GM19397 (cell line): ENCODE data around the gene ISCA1.
"Not testable (repeated sequence)": the region's sequence is repeated elsewhere in the genome, so short reads cannot be mapped to it uniquely, and the experiment has no call there.

Experiments
- ATAC-seq: cut with Tn5 transposase; IDR thresholded peaks from one replicate; pipeline ENCODE4 v1.9.1; 2021; ENCODE audit warnings: mild to moderate bottlenecking, moderate library complexity; ENCODE audit not compliant: unreplicated experiment

Gene ISCA1

DNA sequence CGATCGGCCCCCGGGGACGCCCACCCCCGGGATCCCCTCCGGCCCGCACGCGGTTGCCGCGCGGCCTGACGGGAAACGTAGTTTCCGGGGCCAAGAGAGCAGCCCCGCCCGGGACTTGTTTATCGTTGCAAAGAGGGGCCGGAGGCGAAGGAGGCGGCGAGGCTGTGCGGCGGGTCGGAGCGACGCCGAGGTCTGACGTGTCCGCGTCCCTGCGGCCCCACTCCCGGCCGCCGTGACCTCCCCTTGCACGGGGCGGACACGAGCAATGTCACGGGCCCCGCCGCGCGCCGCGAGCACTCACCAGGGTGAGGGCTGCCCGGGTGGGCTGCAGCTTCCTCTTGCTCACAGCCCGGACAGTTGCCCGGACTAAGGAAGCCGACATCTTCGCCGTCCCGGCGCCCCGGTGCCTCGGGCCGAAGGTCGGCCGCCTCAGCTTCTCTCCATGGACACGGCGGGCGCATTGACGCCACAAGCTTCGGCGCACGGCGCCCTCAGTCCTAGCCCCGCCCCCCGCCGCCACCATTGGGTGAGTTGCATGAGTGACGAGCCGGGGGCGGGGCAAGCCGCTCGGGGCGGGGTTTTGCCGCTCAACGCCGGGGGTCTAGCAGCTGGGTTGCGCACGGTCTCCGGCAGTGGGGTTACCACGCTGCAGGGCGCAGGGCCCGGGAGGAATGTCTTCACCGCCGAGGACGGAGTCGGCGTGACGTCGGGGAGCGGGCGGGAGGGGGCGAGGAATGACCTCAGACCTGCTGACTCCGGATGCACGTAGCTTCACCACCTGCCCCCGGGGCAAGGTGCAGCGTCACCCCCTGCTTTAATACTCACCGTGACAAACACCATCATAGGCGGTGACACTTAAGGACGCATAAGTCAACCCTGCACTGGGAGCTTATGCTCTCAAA is at the start of gene ISCA1:
Gene ISCA1, minus strand, starts transcription at position 462 of the 902 bp plus-strand sequence. Its CDS starts 80 bp downstream, at position 382.
- peak; percentile 89 for ATAC-seq

DNA sequence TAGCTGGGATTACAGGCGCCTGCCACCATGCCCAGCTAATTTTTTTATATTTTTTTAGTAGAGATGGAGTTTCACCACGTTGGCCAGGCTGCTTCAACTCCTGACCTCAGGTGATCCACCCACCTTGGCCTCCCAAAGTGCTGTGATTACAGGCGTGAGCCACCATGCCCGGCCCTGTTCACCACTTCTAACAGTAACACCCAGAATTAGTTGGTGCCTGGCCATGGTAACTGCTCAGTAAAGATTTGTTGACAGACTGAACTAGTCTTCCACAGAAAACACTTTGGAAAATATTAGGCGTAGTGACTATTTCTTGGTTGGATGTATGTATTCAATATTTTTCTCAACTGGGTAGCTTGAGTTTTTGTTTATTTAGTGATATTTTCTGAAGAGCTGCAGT is 47.8 kb upstream of the ISCA1 start:
- no peak for ATAC-seq

DNA sequence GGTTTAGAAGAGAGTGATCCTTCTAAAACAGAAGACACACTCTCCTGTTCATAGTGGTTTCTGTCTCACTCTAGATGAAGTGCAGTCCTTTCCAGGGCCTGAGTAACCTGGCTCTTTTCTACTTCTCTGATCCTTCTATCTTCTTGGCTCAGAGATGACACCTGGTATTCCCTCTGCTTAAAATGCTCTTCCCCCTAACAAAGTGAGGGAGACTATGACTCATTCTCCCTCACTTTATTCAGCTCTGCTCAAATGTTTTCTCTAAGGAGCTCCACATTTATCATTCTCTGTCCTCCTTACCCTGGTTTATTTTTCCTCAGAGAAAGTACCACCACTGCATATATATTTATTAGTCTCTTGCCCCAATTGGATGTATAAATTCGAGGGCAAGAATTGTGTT is 47.3 kb upstream of the ISCA1 start:
- ATAC-seq, result no peak

DNA sequence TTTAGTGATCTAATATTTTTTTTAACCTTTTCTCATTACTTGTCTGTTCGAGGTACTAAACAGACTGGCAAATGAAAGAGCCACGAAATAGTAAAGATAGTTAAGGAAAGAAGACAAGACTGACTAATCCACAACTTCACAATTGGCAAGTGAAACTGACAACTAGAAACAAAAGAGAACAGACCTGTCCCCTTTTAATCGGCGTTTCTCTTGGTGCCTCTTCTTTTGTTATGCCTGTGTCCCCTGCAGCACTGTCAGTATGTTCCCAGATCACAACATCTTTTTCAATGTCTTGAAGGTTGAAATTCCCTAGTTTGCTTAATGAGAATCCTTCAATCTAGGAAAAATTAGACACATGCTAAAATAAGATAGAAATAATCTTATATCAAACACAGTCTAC is 45.8 kb upstream of the ISCA1 start:
- ATAC-seq, result no peak

DNA sequence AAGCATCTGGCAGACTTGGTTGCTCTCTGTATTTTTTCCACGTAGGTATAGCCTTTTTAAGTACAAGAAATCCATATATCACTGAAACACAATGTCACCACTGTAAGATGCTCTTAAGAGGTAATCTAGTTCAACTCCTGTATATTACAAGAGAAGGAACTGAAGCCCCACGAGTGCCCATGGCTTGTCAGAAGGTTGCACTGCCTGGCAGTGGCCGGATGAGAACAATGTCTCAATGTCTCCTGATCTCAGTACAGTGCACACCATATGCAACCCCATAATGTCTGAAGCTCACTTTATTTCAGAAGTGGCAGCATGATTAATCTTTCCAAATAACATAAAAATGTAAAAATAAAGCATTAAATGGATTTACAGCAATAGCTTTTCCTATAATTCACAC is 44.2 kb upstream of the ISCA1 start:
- ATAC-seq, result no peak

DNA sequence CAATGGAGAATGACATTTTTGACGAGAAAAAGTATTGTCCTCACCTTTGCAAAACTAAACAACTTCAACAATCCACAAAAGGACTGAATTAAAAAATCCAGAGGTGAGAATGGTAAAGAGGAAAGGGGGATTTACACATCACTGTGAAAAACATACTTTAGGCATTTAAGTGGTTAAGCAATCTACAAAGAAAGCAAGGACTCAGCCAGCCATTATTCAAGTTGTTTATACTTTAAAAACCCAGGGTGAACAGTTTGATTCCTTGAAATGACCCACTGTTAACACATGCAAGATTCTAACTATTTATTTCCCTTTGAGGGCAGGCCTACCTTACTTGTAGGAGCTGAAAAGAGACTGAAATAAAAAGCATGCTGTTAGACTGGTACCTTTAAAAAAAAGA is 42.6 kb upstream of the ISCA1 start:
- ATAC-seq, result no peak

DNA sequence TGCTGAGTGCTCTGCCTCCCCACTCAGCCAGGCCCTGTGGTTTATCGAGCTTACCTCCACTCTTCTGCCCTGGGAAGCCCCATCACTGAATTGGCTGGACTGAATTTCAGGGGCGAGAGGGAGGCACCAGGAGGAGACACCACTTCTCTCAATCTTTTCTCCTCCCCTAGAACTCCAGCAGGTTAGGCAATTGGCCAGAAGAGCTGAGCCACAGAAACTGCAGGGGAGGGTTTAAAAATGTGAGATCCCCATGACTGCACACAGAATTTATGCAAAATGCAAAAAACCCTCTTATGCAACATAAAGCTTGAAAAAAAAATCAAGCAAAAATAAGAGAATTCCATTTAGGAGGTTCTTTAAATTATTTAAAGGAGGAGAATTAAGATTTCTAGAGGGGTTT is 42.0 kb upstream of the ISCA1 start:
- ATAC-seq, result peak; percentile 55

DNA sequence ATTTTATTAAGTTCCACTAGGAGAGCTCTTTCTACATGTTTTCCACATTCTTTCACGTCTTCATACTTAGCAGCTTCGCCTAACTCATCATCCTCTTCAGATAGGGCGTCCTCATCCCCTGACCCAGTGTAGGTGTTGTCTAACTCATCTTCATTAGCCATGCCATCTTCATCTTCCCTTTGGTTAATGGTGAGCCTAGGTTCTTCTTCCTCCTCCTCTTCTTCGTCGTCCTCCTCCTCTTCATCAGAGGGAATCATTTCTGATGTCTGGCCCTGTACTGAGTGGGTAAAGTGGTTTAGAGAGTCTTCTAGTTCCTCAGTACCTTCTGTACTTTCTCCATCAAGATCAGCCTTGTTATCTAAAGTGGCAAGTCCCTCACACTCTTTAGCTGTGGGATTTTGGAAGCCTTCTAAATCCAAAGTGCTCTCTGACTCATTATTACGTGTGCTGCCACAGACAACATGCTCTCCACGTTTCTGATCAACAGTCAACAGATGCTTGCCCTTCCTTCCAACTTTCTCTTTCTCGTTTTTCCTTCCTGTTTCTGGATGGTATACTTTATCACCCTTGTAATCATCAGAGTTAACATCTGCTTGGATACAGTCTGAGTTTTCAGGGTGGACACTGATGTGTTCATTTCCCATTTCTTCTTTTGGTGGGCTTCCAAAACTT is 40.8 kb upstream of the ISCA1 start:
- no peak for ATAC-seq

DNA sequence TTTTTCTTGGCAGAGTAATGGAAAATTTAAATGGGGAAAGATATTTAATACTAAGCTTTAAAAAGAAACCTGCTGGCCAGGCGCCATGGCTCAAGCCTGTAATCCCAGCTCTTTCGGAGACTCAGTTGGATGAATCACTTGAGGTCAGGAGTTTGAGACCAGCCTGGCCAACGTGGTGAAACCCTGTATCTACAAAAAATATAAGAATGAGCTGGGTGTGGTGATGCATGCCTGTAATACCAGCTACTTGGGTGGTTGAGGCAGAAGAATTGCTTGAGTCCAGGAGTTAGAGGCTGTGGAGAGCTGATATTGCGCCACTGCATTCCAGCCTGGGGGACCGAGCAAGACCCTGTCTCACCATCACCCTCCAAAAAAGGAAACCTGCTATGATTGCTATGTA is 39.0 kb upstream of the ISCA1 start:
- no peak for ATAC-seq

DNA sequence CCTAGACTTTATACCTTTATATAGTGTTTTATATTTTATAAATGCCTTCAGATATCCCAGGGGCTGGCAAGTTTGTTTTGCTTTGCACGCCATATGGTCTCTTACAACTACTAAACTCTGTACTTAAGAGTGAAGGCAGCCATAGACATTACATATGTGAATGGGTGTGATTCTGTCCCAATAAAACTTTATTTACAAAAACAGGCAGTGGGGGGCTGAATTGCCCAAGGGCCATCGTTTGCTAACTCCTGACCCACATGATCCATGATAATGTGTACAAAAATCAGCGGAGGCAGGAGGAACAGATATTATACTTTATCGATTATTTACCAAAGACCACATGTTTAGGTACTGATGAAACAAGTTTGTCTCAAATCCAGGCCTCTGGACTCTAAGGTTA is 35.8 kb upstream of the ISCA1 start:
- no peak for ATAC-seq

DNA sequence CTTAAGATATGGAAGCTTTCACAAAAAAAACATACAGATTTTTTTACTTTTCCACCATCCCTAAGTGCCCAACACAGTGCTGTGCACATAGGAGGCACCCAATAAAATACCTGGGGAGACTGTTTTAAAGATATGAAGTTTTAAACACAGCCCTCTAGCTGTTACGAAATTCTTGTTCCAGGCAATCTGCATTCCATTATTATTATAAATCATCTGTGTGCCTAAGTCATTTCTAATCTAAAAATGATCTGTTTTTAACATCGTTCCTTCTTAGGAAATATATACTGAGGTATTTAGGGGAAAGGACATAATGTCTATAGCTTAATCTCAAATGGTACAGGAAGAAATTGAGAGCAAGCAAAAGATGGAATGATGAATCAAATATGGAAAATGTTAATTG is 32.7 kb upstream of the ISCA1 start:
- ATAC-seq, result no peak

DNA sequence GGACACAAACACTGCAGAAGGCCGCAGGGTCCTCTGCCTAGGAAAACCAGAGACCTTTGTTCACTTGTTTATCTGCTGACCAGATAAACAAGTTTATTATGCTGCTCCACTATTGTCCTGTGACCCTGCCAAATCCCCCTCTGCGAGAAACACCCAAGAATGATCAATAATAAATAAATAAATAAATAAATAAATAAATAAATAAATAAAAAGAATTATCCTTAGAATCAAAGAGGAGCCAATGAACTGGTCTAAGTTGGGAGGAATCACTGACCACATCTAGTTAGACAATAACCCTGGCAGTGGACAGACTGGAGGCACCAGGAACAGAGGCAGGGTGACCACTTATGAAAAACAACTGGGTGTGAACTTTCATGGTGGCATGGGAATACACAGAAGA is 30.6 kb upstream of the ISCA1 start:
- ATAC-seq, result not testable (repeated sequence)

DNA sequence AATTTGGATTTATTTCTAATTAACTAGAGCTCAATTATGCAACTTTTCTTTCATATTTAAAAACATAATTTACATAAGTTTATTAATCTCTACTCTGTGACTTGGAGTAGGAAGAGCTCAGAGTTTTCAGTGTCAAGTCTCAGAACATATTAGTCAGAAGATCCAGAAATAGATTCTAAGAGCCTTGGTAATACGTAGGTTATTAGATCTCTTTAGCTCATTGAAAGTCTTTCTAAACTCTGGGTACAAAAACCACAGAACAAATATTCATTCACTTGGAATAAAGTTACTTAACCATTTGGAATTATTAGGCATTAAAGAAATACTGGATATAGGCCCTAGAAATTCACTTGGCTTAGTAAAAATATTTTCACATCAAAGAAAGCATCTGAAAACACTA is 26.3 kb upstream of the ISCA1 start:
- ATAC-seq, result no peak

DNA sequence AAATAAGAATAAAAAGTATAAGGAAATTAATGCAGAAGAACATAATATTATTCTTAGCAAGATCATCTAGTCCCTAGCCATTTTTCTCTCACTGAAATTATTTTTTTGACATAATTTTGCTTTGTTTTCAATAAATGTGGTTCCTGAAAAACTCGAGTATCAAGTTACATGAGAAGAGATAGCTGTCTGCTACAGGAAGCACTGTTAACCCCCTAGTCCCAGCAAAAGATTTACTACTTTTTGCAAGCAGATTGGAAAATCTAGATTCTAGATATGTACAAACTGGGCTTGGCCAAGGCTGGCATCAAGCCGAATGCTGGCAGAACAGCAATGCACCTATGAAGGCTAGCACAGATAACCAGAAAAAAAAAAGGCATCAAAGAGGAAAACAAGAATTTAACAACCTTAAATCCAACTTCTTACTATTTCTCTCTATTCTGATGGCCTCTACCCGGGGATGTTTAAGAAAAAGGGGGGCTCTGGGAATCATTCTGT is 21.9 kb upstream of the ISCA1 start:
- no peak for ATAC-seq

DNA sequence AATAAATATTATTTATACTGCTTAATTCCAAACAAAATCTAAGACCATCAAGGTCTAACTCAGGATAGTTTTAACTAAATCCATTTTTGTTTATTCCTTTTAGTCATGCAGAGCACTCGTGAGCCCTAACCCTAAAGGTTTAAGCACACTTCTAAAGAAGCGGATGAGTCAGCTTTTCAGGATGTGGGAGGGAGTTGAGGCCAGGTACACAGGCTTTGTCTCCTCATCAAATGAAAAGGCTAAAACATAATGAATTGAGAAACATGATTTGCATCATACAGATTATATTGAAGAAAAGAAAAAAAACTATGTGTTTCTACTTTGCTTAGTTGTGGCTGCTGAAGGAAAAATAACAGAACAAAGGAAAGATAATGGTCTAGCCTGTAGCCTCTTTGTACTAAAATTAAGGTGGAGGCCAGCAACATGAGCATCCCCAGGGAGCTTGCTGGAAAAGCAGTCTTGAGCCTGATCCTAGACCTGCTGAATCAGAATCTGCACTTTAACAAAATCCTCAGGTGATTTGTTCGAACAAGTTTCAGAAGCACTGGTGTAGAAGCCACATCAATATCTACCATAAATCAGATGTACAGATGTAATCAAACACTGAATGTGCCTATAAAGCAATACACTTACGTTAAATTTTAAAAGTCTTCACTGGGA is 21.1 kb upstream of the ISCA1 start:
- no peak for ATAC-seq

DNA sequence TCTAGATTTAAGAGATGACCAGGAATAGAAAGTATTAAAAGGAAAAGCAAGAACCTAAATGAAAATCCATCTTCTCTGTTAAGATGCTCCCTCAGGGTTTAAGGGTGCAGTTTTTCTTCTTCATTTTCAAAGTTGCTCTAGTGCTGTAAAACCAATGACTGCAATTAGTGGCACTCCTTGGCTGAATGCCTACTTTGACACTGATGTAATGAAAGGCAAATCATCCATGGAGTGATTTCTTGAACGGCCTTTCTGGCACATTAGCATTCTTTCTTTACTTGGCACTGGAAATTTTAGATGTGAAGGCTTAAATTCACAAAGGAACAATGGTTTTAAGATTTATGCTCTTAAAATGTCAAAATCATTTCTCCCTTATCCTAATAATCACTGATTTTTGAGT is 19.3 kb upstream of the ISCA1 start:
- ATAC-seq, result no peak

DNA sequence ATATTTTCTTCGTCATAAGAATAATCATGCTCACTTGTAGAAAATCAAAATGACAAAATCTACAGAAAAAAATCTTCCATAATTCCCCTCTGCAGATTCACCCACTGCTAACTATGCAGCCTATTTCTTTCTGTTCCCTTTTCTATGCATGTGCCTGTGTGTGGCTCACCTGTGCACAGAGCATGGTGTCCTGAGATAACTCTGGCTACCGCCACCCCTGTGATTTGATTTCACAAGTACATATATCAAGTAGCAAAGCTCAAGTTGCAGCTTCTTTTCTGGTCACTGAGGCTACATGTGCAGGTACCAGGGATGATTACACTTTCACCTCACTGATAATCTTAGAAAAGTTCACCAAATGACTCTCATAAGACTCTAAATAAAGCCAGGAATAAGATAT is 18.4 kb upstream of the ISCA1 start:
- ATAC-seq, result no peak

DNA sequence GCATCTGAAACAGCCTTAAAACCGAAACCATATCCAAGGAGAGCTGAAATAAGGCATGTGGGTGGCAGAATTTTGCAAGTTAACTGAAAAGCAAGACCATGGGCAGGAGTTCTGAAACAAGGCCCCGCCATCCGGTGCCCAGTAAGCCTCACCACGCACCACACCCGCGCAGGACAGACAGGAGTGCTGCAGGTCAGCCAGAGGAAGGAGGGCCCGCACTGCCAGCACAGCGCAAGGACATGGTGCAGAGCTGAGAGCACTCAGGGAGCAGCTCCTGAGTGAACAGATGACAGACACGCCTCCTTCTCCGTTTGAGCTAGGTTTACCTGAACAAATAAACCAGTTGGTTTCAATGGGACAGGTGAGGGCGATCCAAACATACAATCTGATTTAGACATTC is 16.5 kb upstream of the ISCA1 start:
- ATAC-seq, result no peak

DNA sequence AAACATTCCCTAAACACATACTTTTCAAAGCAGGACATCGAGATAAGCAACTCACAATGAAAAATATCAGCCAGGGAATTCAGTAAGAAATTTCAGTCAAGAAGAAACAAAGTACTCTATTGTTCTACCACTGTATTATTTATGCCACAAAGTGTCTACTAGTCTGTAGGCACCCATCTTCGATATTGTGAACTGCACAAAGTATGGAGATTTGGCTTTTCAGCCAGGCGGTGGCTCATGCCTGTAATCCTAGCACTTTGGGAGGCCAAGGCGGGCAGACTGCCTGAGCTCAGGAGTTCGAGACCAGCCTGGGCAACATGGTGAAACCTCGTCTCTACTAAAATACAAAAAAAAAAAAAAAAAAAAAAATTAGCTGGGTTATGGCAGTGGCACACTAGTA is 8.0 kb upstream of the ISCA1 start:
- not testable (repeated sequence) for ATAC-seq

DNA sequence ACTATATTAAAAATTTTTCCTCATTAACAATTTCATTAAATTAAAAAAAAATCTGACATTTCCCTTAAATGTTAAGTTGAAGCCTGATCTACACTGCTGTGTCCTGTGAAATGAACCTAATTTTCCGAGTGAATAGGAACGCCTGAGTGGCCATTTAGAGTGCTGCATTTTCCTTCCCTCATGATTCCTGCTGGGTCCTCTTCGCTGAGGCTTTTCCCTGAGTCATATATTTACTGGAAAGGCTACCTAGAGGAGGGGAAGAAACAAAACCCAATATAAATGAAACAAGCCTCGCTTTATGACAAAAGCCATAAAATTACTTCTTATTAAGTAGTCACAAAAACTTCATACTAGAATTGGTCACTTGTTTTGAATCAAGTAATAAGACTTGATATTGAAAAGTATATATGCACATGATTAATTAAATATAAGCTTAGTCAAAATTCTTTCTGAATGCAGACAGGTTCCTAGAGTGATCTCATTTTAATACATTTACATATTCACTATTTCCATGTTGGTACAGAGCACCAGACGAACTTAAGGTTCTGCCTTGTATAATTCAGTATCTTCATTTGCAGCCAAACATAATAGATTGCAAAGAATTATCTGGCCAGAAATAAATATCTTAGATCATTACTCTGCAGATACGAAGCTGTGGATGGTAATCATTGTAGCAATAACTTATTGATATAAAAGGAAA is 6.3 kb upstream of the ISCA1 start:
- ATAC-seq, result no peak

DNA sequence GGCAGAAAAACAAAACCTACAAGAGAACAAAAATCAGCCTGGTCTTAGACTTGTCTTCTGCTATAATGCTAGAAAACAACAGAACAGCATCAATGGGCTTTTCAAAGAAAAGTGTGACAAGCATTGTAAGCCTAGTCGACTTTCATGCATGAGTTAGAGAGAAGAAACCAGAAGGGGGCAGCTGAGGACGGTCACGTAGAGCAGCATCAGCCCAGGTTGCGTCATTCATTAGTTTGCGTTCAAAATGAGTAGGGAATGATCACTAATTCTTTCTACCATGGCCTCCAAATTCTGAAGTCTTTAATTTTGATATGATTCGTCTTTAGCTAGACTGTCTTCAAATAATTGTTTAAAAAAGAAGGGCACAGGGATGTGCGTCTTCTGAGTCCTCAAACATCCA is 4.7 kb upstream of the ISCA1 start:
- no peak for ATAC-seq
